Measurements from ENCODE around the gene ATP9B.

Gene ATP9B

GRCh38 chr18:79416677-79417052, 347.5 kb downstream of the ATP9B start:
- DNase-seq = no peak

- DNase-seq = no peak
These were observed 349.0 kb downstream of the ATP9B start for GRCh38 chr18:79418236-79418635.

GRCh38 chr18:79418642-79419041, 349.4 kb downstream of the ATP9B start:
- no peak for DNase-seq

GRCh38 chr18:79420033-79420745, 351.0 kb downstream of the ATP9B start:
- no peak for DNase-seq

- DNase-seq = no peak
These were observed 352.2 kb downstream of the ATP9B start for GRCh38 chr18:79421275-79421857.

GRCh38 chr18:79422022-79422782, 353.0 kb downstream of the ATP9B start:
- peak; percentile 68 for DNase-seq

- DNase-seq = no peak
These were observed 353.6 kb downstream of the ATP9B start for GRCh38 chr18:79422783-79423165.

- DNase-seq = no peak
These were observed 354.2 kb downstream of the ATP9B start for GRCh38 chr18:79423211-79424007.

- no peak for DNase-seq
These were observed 354.9 kb downstream of the ATP9B start for GRCh38 chr18:79424008-79424565.

GRCh38 chr18:79424880-79425568, 355.8 kb downstream of the ATP9B start:
- DNase-seq = no peak

GRCh38 chr18:79425569-79425886, 356.3 kb downstream of the ATP9B start:
- no peak for DNase-seq

GRCh38 chr18:79426376-79427300, 357.4 kb downstream of the ATP9B start:
- no peak for DNase-seq

- no peak for DNase-seq
These were observed 358.4 kb downstream of the ATP9B start for GRCh38 chr18:79427368-79428225.
